Omental fat pad (tissue), 4 donors: ENCODE measurements around the gene CCDC178. TPM values are rescaled to one million over a fixed set of nuclear protein-coding genes. Genes with fewer than 3 reads are reported as not detected.

ENCODE experiments used
- ATAC-seq: fragments of 150-250 bp; one replicate; pipeline ENCODE4 v1.9.1; 2016; ENCODE audit warnings: mild to moderate bottlenecking, moderate library complexity; ENCODE audit not compliant: low FRiP score
- DNase-seq: peaks from one replicate; pipeline ENCODE4 v3.0.0-alpha.2; 2019; ENCODE audit warnings: low spot score
- CTCF ChIP-seq, 3 donors: fragments of 450-650 bp; IDR thresholded peaks; one replicate each; pipeline ENCODE4 v1.5.1; 2016 to 2017; ENCODE audit warnings: antibody characterized with exemption in 3 of 3, mild to moderate bottlenecking in 3 of 3, moderate library complexity in 2 of 3
- total RNA-seq, 4 donors: library from RNA; depleted of rRNA; stranded (reverse); fragments of >200 nt; gene quantifications; one replicate each; pipeline ENCODE4 v1.1.0, GENCODE V29; 2016

CCDC178 gene
- total RNA-seq, 4 donors from 2014 or later: 2.6 to 10.6 (median 3.5) TPM

- TF ChIP-seq CTCF (IDR thresholded peaks at IDR 0.05): no peak
- DNase-seq: no peak
- no peak for ATAC-seq
Measured at GRCh38 chr18:33288082-33288716, 152.3 kb downstream of the CCDC178 start.

GRCh38 chr18:33282709-33283333 is 157.7 kb downstream of the CCDC178 start:
- DNase-seq: no peak
- ATAC-seq: no peak
- no peak for TF ChIP-seq CTCF (IDR thresholded peaks at IDR 0.05)

GRCh38 chr18:33282142-33282541 is 158.4 kb downstream of the CCDC178 start:
- DNase-seq: no peak
- ATAC-seq: no peak
- TF ChIP-seq CTCF (IDR thresholded peaks at IDR 0.05): no peak

- ATAC-seq (no peak), DNase-seq (no peak)
- no peak for TF ChIP-seq CTCF (IDR thresholded peaks at IDR 0.05)
Measured at GRCh38 chr18:33277431-33277830, 163.1 kb downstream of the CCDC178 start.

GRCh38 chr18:33275843-33276242 is 164.7 kb downstream of the CCDC178 start:
- DNase-seq (no peak), ATAC-seq (no peak)
- TF ChIP-seq CTCF (IDR thresholded peaks at IDR 0.05): no peak

- TF ChIP-seq CTCF (IDR thresholded peaks at IDR 0.05): no peak
- no peak for DNase-seq
- no peak for ATAC-seq
Measured at GRCh38 chr18:33270297-33270696, 170.2 kb downstream of the CCDC178 start.

- DNase-seq (no peak), ATAC-seq (no peak)
- TF ChIP-seq CTCF (IDR thresholded peaks at IDR 0.05): no peak
Measured at GRCh38 chr18:33269223-33269622, 171.3 kb downstream of the CCDC178 start.
